Mesodermal cell (in vitro differentiated cells): ENCODE measurements around the gene ZNF226.
"Not testable (repeated sequence)": the region's sequence is repeated elsewhere in the genome, so short reads cannot be mapped to it uniquely, and the experiment has no call there.

ENCODE experiments used
- H3K27ac ChIP-seq: 2 replicates; pipeline ENCODE4 v1.7.0; 2013; ENCODE audit warnings: mild to moderate bottlenecking, low read depth, low read length, moderate library complexity; ENCODE audit not compliant: severe bottlenecking
- H3K36me3 ChIP-seq: 2 replicates; pipeline ENCODE4 v1.7.1; 2013; ENCODE audit warnings: mild to moderate bottlenecking, low read length, moderate library complexity; ENCODE audit not compliant: control insufficient read depth, insufficient read depth
- H3K4me1 ChIP-seq: one replicate; pipeline ENCODE4 v1.7.1; 2013; ENCODE audit warnings: mild to moderate bottlenecking, low read length; ENCODE audit not compliant: insufficient read depth, control insufficient read depth, poor library complexity, severe bottlenecking
- H3K4me3 ChIP-seq: 2 replicates; pipeline ENCODE4 v1.7.0; 2013; ENCODE audit warnings: low read length, control low read depth, mild to moderate bottlenecking; ENCODE audit not compliant: insufficient read depth, poor library complexity, severe bottlenecking; ENCODE audit errors: extremely low read depth
- H3K9me3 ChIP-seq: 2 replicates; pipeline ENCODE4 v1.7.1; 2013; ENCODE audit warnings: mild to moderate bottlenecking, low read length, moderate library complexity; ENCODE audit not compliant: control insufficient read depth
- WGBS, 2 experiments: methylation state at CpG; one replicate each; pipeline ENCODE4 v1.1.5; 2013; ENCODE audit warnings: missing lambda C conversion rate in 2 of 2; ENCODE audit not compliant: insufficient coverage in 2 of 2; 5-methylcytosine and 5-hydroxymethylcytosine counted together

Gene ZNF226

GRCh38 chr19:44170660-44171059, 5.8 kb downstream of the ZNF226 start:
- H3K4me1 ChIP-seq, H3K9me3 ChIP-seq, H3K27ac ChIP-seq, H3K4me3 ChIP-seq: not testable (repeated sequence)
- WGBS, 2 experiments = 83 to 88% methylated on average over 1 of the region's 6 CpGs
- H3K36me3 ChIP-seq = peaks cover 84% of the 10 kb centered on the region

GRCh38 chr19:44176590-44176989, 11.7 kb downstream of the ZNF226 start:
- 92 to 100% methylated on average over 1 to 2 of the region's 3 CpGs for WGBS, 2 experiments
- H3K36me3 ChIP-seq = peaks cover 60% of the 10 kb centered on the region
- H3K4me3 ChIP-seq = no peak overlapping the region
- peaks cover 28% of the 10 kb centered on the region for H3K9me3 ChIP-seq
- H3K27ac ChIP-seq = no peak overlapping the region
- no peaks in the 10 kb centered on the region for H3K4me1 ChIP-seq

- H3K4me3 ChIP-seq = no peak overlapping the region
- H3K4me1 ChIP-seq = no peaks in the 10 kb centered on the region
- H3K27ac ChIP-seq = no peak overlapping the region
- peaks cover 19% of the 10 kb centered on the region for H3K9me3 ChIP-seq
- H3K36me3 ChIP-seq = peaks cover 16% of the 10 kb centered on the region
Observed at GRCh38 chr19:44180968-44181367, 16.1 kb downstream of the ZNF226 start.

- Histone ChIP-seq H3K4me1 (no peaks in the 10 kb centered on the region), H3K27ac (no peak overlapping the region), H3K9me3 (peaks cover 7% of the 10 kb centered on the region), H3K4me3 (no peak overlapping the region), H3K36me3 (peaks cover 4% of the 10 kb centered on the region)
- WGBS, 2 experiments = 94% methylated on average over 2 of the region's 10 CpGs; no CpG with 5 or more reads in 1 of the 2 experiments
Observed at GRCh38 chr19:44182145-44182544, 17.2 kb downstream of the ZNF226 start.

DNA sequence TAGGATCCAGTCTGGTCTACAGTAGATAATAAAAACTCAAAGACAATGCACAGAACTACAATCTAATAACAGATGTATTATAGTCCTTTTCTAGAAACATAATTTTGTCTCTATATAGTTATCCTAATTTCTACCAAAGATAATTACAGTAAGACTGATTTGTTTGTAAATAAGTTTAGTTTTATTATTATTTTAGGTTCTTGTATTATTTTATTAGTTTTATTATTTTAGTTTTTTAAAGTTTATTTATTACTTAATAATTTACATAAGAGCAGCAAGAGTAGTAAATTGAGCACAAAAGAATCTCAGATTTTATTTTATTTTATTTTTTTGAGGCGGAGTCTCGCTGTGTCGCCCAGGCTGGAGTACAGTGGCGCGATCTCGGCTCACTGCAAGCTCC, 25.1 kb downstream of the ZNF226 start:
- Histone ChIP-seq H3K36me3 (no peaks in the 10 kb centered on the region), H3K27ac (no peak overlapping the region)
- no CpG with 5 or more reads among the region's 6 CpGs for WGBS, 2 experiments

DNA sequence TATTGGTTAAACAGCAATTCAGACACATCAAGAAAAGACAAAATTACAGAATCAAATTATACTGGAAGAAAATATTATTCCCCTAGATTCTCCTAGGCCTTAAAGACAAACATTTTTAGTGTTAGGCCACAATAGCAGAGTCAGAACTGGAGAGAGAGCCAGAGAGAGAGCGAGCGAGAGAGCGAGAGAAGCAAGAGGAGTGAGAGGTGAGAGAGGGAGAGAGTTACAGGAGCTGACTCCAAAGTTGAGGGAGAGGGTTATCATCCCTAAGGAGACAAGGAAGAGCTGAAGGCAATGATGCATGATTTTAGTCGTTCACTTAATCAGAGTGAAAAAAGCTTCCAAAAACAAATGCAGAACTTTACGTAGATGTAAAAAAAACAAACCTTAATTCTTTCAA, 27.2 kb downstream of the ZNF226 start:
- Histone ChIP-seq H3K9me3 (no peaks in the 10 kb centered on the region), H3K4me1 (no peaks in the 10 kb centered on the region), H3K27ac (no peak overlapping the region), H3K36me3 (no peaks in the 10 kb centered on the region), H3K4me3 (no peak overlapping the region)
- WGBS, 2 experiments = 76 to 89% methylated on average over 4 of the region's 5 CpGs

More for the DNA sequence above, 25.1 kb downstream of the ZNF226 start:
- H3K4me1 ChIP-seq = no peaks in the 10 kb centered on the region
- H3K4me3 ChIP-seq = no peak overlapping the region
- H3K9me3 ChIP-seq = no peaks in the 10 kb centered on the region

DNA sequence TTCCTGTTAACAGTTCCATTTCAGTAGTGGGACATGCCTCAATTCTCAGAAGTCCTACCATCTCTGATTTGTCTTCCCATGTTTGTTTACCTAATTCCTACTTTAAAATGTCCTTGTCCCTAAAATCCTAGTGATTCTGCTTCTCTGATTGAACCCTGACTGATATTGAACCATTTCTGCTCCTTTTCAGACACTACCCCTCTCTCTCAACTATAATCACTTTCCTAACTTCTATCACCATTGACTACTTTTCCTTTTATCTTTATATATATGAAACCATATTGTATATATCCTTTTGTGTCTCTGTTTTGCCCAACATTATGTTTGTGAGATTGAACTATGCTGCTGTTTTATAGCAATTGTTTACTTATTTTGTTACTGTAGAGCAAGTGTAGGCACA, 31.9 kb downstream of the ZNF226 start:
- no peaks in the 10 kb centered on the region for H3K9me3 ChIP-seq
- no peak overlapping the region for H3K4me3 ChIP-seq
- no peaks in the 10 kb centered on the region for H3K4me1 ChIP-seq

DNA sequence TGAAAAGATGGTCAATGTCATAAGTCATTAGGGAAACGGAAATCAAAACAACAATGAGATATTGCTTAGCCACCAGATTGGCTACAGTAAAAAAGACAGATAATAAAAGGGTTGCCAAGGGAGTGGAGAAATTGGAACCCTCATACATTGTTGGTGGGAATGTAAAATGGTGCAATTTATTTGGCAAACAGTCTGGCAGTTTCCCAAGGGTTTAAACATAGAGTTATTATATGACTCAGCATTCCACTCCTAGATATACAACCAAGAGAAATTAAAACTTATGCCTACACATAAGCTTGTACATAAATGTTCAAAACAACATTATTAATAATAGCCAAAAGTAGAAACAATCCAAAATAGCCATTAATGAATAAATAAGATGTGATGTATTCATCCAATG, 37.6 kb downstream of the ZNF226 start:
- H3K27ac ChIP-seq = no peak overlapping the region
- no peak overlapping the region for H3K4me3 ChIP-seq
- H3K4me1 ChIP-seq = no peaks in the 10 kb centered on the region
- H3K36me3 ChIP-seq = no peaks in the 10 kb centered on the region
- H3K9me3 ChIP-seq = peaks cover 13% of the 10 kb centered on the region
- WGBS, 2 experiments = no CpG with 5 or more reads among the region's 1 CpG

More for the DNA sequence above, 31.9 kb downstream of the ZNF226 start:
- Histone ChIP-seq H3K27ac (no peak overlapping the region), H3K36me3 (no peaks in the 10 kb centered on the region)

DNA sequence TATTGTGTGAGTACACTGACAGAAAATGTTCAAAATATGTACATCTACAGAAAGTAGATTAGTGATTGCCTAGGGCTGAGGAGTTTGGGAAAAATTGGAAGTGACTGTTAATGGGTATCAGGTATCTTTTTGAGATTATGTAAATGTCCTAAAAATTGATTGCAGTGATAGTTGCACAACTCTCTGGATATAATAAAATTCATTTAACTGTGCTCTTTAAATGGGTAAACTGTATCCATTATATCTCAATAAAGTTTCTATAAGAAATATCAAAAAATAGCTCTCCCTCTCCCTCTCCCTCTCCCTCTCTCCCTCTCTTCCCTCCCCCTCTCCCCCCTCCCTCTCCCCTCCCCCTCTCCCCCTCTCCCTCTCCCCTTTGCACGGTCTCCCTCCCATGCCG, 38.1 kb downstream of the ZNF226 start:
- H3K4me3 ChIP-seq = no peak overlapping the region
- peaks cover 13% of the 10 kb centered on the region for H3K9me3 ChIP-seq
- H3K36me3 ChIP-seq = no peaks in the 10 kb centered on the region
- H3K27ac ChIP-seq = no peak overlapping the region
- WGBS, 2 experiments = no CpG with 5 or more reads among the region's 2 CpGs
- no peaks in the 10 kb centered on the region for H3K4me1 ChIP-seq

DNA sequence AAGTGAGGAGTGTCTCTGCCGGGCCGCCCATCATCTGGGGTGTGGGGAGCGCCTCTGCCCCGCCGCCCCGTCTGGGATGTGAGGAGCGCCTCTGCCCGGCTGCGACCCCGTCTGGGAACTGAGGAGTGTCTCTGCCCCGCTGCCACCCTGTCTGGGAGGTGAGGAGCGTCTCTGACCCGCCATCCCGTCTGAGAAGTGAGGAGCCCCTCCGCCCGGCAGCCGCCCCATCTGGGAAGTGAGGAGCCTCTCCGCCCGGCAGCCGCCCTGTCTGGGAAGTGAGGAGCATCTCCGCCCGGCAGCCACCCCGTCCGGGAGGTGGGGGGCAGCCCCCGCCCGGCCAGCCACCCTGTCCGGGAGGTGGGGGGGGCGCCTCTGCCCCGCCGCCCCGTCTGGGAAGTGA, 39.0 kb downstream of the ZNF226 start:
- not testable (repeated sequence) for H3K36me3 ChIP-seq, H3K4me3 ChIP-seq, H3K4me1 ChIP-seq, H3K27ac ChIP-seq
- peaks cover 13% of the 10 kb centered on the region for H3K9me3 ChIP-seq
- WGBS, 2 experiments = 97 to 99% methylated on average over 14 of the region's 31 CpGs

DNA sequence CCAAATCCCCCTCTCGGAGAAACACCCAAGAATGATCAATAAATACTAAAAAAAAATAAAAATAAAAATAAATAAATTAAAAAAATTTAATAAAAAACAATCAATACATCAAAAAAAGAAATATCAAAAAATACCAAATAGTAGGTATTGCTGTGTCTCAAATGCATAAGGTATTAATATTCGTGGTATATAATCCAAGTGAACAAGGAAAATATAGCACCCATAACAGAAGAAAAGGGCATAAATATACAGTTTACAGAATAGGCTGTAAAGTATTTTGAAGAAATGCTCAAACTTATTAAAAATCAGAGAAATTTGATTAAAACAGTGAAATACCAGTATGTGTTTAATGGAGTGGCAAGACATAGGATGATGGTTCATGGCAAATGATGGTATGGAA, 39.9 kb downstream of the ZNF226 start:
- H3K27ac ChIP-seq = no peak overlapping the region
- no peak overlapping the region for H3K4me3 ChIP-seq
- H3K36me3 ChIP-seq = no peaks in the 10 kb centered on the region
- peaks cover 13% of the 10 kb centered on the region for H3K9me3 ChIP-seq
- no peaks in the 10 kb centered on the region for H3K4me1 ChIP-seq
- no CpG with 5 or more reads among the region's 2 CpGs for WGBS, 2 experiments
